GM19035 (cell line): ENCODE measurements around the gene MYRF.
A peak's percentile ranks its signal among the peaks of the same experiment; 100 is the strongest.

ENCODE experiments used
- ATAC-seq: cut with Tn5 transposase; IDR thresholded peaks from one replicate; pipeline ENCODE4 v1.9.1; 2021; ENCODE audit not compliant: unreplicated experiment

Gene MYRF

GRCh38 chr11:61738776-61739175, 13.7 kb upstream of the MYRF start:
- no peak for ATAC-seq

- no peak for ATAC-seq
These were observed 13.0 kb upstream of the MYRF start for GRCh38 chr11:61739413-61739812.

- ATAC-seq: no peak
These were observed 12.5 kb upstream of the MYRF start for GRCh38 chr11:61739966-61740365.

- no peak for ATAC-seq
These were observed 10.0 kb upstream of the MYRF start for GRCh38 chr11:61742391-61742790.

GRCh38 chr11:61743486-61744095, 8.8 kb upstream of the MYRF start:
- ATAC-seq: no peak

- no peak for ATAC-seq
These were observed 8.3 kb upstream of the MYRF start for GRCh38 chr11:61744181-61744580.

GRCh38 chr11:61744609-61745156, 7.8 kb upstream of the MYRF start:
- ATAC-seq: no peak

- ATAC-seq: no peak
These were observed 6.5 kb upstream of the MYRF start for GRCh38 chr11:61745781-61746441.

- no peak for ATAC-seq
These were observed 5.8 kb upstream of the MYRF start for GRCh38 chr11:61746442-61747191.

- ATAC-seq: peak; percentile 64
These were observed 5.1 kb upstream of the MYRF start for GRCh38 chr11:61747192-61747966.

GRCh38 chr11:61747967-61748285, 4.5 kb upstream of the MYRF start:
- no peak for ATAC-seq

GRCh38 chr11:61749591-61750217, 2.7 kb upstream of the MYRF start:
- no peak for ATAC-seq

- ATAC-seq: no peak
These were observed 1.7 kb upstream of the MYRF start for GRCh38 chr11:61750631-61751273.

GRCh38 chr11:61751384-61751783, 1.1 kb upstream of the MYRF start:
- no peak for ATAC-seq

GRCh38 chr11:61752925-61753521, 587 bp downstream of the MYRF start:
- ATAC-seq: no peak

- ATAC-seq: no peak
These were observed 1.2 kb downstream of the MYRF start for GRCh38 chr11:61753672-61754071.

- ATAC-seq: no peak
These were observed 2.4 kb downstream of the MYRF start for GRCh38 chr11:61754534-61755482.

GRCh38 chr11:61756147-61756451, 3.7 kb downstream of the MYRF start:
- no peak for ATAC-seq
